Breast epithelium (tissue), 4 donors: ENCODE data around the gene ZNF44. TPM values are rescaled to one million over a fixed set of nuclear protein-coding genes. Genes with fewer than 3 reads are reported as not detected.

ENCODE experiments used
- DNase-seq, 2 donors: peaks; one replicate each; pipeline ENCODE4 v3.0.0-alpha.2; 2019; ENCODE audit warnings: low spot score in 2 of 2
- H3K27ac ChIP-seq, 2 donors: fragments of 200-600 bp; sonication (generic) in 1 of 2; one replicate each; pipeline ENCODE4 v1.5.1; 2016 to 2019; ENCODE audit warnings: mild to moderate bottlenecking in 1 of 2
- H3K27me3 ChIP-seq, 2 donors: fragments of 200-600 bp; sonication (generic) in 1 of 2; one replicate each; pipeline versions ENCODE4 v1.5.1 to v1.6.0; 2017 to 2019; ENCODE audit warnings: control low read depth in 1 of 2, mild to moderate bottlenecking in 1 of 2
- H3K36me3 ChIP-seq: fragments of 200-600 bp; one replicate; pipeline ENCODE4 v1.5.1; 2019
- H3K4me1 ChIP-seq, 2 donors: fragments of 200-600 bp; sonication (generic); one replicate each; pipeline ENCODE4 v1.5.1; 2016 to 2019; ENCODE audit warnings: control low read depth in 1 of 2
- H3K4me3 ChIP-seq, 3 donors: fragments of 200-600 bp; sonication (generic); 1 replicate in 2 of 3; 2 replicates in 1 of 3; pipeline ENCODE4 v1.5.1; 2016 to 2019; ENCODE audit warnings: mild to moderate bottlenecking in 3 of 3, moderate library complexity in 2 of 3
- H3K9me3 ChIP-seq, 2 donors: fragments of 200-600 bp; sonication (generic) in 1 of 2; one replicate each; pipeline ENCODE4 v1.5.1; 2016 to 2019; ENCODE audit warnings: control low read depth in 1 of 2
- CTCF ChIP-seq, 3 donors: fragments of 450-650 bp; IDR thresholded peaks; one replicate each; pipeline ENCODE4 v1.5.1; 2016 to 2017; ENCODE audit warnings: antibody characterized with exemption in 3 of 3, mild to moderate bottlenecking in 3 of 3, moderate library complexity in 3 of 3
- POLR2A ChIP-seq: fragments of 450-650 bp; IDR thresholded peaks from one replicate; pipeline ENCODE4 v1.6.1; 2016; ENCODE audit warnings: antibody characterized with exemption, mild to moderate bottlenecking, moderate library complexity
- POLR2AphosphoS5 ChIP-seq, 3 donors: sonication (generic); formaldehyde crosslinking; IDR thresholded peaks; one replicate each; pipeline ENCODE4 v1.6.1; 2017; ENCODE audit warnings: antibody characterized with exemption in 3 of 3
- intact Hi-C: fragments of 100-400 bp; cut with DNase I; formaldehyde crosslinking; loops from one replicate; pipeline ENCODE4 v1.15.1; 2023; ENCODE audit warnings: low total_unique reads
- total RNA-seq, 3 donors: library from RNA; depleted of rRNA; stranded (reverse); fragments of >200 nt; gene quantifications; one replicate each; pipeline ENCODE4 v1.1.0, GENCODE V29; 2016

Gene ZNF44
- total RNA-seq, 3 donors from 2014 or later = 12.3 to 23.9 (median 21.7) TPM

- H3K9me3 ChIP-seq = no peaks in the 10 kb centered on the region
- no peaks in the 10 kb centered on the region for H3K36me3 ChIP-seq
- peaks cover 5 to 6% of the 10 kb centered on the region in 2 donors for H3K4me1 ChIP-seq
- intact Hi-C loops = no loop called here
- H3K27me3 ChIP-seq = no peaks in the 10 kb centered on the region
- peak; percentile 46 to 73 for DNase-seq
- TF ChIP-seq POLR2AphosphoS5 (IDR thresholded peaks at IDR 0.05) (peak in 1 of 3 donors; percentile 17), POLR2A (no peak)
- H3K4me3 ChIP-seq = peak overlapping the region; percentile 75 to 93 (median 85)
- peak overlapping the region; percentile 93 to 98 for H3K27ac ChIP-seq
Observed at GRCh38 chr19:12293777-12294248, 870 bp downstream of the ZNF44 start.

GRCh38 chr19:12289790-12290065, 5.0 kb downstream of the ZNF44 start:
- no peak for TF ChIP-seq POLR2AphosphoS5 (IDR thresholded peaks at IDR 0.05)
- no peak for TF ChIP-seq POLR2A
- no peak for TF ChIP-seq CTCF (IDR thresholded peaks at IDR 0.05)
- Histone ChIP-seq H3K27ac (no peak overlapping the region), H3K36me3 (no peaks in the 10 kb centered on the region), H3K4me1 (peaks cover 5 to 6% of the 10 kb centered on the region in 2 donors), H3K4me3 (no peak overlapping the region), H3K27me3 (no peaks in the 10 kb centered on the region), H3K9me3 (no peaks in the 10 kb centered on the region)
- intact Hi-C loops = no loop called here
- no peak for DNase-seq

GRCh38 chr19:12287958-12288500, 6.7 kb downstream of the ZNF44 start:
- Histone ChIP-seq H3K9me3 (no peaks in the 10 kb centered on the region), H3K27me3 (no peaks in the 10 kb centered on the region), H3K36me3 (no peaks in the 10 kb centered on the region), H3K27ac (no peak overlapping the region), H3K4me1 (peaks cover 3 to 5% of the 10 kb centered on the region in 2 donors), H3K4me3 (no peak overlapping the region)
- TF ChIP-seq CTCF (IDR thresholded peaks at IDR 0.05) (no peak), POLR2A (no peak), POLR2AphosphoS5 (IDR thresholded peaks at IDR 0.05) (no peak)
- DNase-seq = no peak
- intact Hi-C loops = no loop called here

GRCh38 chr19:12284631-12285030, 10.1 kb downstream of the ZNF44 start:
- no peak for DNase-seq

GRCh38 chr19:12284226-12284625, 10.5 kb downstream of the ZNF44 start:
- H3K27ac ChIP-seq = no peak overlapping the region
- H3K27me3 ChIP-seq = no peaks in the 10 kb centered on the region
- peaks cover 5 to 11% of the 10 kb centered on the region in 2 donors for H3K9me3 ChIP-seq
- TF ChIP-seq POLR2A (no peak), CTCF (IDR thresholded peaks at IDR 0.05) (no peak), POLR2AphosphoS5 (IDR thresholded peaks at IDR 0.05) (no peak)
- intact Hi-C loops = no loop called here
- no peak overlapping the region for H3K4me3 ChIP-seq
- H3K4me1 ChIP-seq = no peaks in the 10 kb centered on the region
- H3K36me3 ChIP-seq = no peaks in the 10 kb centered on the region
- DNase-seq = no peak

More at GRCh38 chr19:12284631-12285030, 10.1 kb downstream of the ZNF44 start:
- Histone ChIP-seq H3K4me1 (peaks cover 0 to 3% of the 10 kb centered on the region in 2 donors), H3K27ac (no peak overlapping the region), H3K27me3 (no peaks in the 10 kb centered on the region), H3K36me3 (no peaks in the 10 kb centered on the region), H3K9me3 (peaks cover 5 to 10% of the 10 kb centered on the region in 2 donors), H3K4me3 (no peak overlapping the region)
- intact Hi-C loops = no loop called here
- TF ChIP-seq POLR2AphosphoS5 (IDR thresholded peaks at IDR 0.05) = no peak
- no peak for TF ChIP-seq CTCF (IDR thresholded peaks at IDR 0.05)
- no peak for TF ChIP-seq POLR2A
